C4-2B (cell line): ENCODE measurements around the gene DGKI.

Experiments used
- CTCF ChIP-seq: fragments of 450-650 bp; conservative IDR thresholded peaks from 2 replicates; pipeline ENCODE4 v1.5.1; 2017; ENCODE audit warnings: mild to moderate bottlenecking
- ZFX ChIP-seq: fragments of 450-650 bp; IDR thresholded peaks from 2 replicates; pipeline ENCODE4 v1.6.1; 2017

DNA sequence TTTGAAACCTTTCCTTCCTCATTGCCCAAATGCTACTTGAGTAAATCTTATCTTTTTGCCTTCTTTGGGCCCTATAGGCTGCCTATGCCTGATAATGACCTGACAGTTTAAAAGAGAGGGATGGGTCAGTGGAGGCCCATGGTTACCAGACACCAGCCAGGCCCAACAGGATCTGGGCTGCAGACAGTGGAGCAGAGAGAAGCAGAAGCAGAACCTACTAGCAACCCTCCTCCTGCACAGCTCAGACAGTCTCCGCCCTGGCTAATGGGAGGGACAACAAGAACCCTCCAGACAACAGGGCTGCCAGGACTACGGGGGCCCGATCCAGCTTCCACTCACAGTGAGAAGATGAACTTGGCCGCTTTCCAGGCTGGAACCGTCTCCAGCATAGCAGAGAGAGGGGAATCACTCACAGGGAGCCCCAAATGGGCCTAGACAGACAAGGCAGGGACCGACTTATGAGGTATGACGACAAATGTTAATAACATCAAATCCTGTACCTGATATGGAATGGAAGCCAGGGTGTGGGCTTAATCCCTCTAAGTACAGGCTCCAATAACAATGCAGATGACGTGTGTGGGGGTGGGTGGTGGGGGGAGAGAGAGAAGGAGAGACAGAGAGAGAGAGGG lies 31.7 kb upstream of the DGKI start:
- TF ChIP-seq CTCF (no peak), ZFX (no peak)
